Right lobe of liver (tissue), 6 donors: ENCODE measurements around the gene DYNC2H1. TPM values are rescaled to one million over a fixed set of nuclear protein-coding genes. Genes with fewer than 3 reads are reported as not detected.

Source experiments
- ATAC-seq, 4 donors: fragments of 200-7000 bp; cut with Tn5 transposase; one replicate each; pipeline ENCODE4 v1.9.1; 2020; ENCODE audit warnings: mild to moderate bottlenecking in 4 of 4, moderate library complexity in 4 of 4
- DNase-seq, 3 donors: peaks; one replicate each; pipeline ENCODE4 v3.0.0-alpha.2; 2020
- H3K27ac ChIP-seq, 3 donors: fragments of 200-600 bp; one replicate each; pipeline ENCODE4 v1.8.0; 2022
- H3K27me3 ChIP-seq, 2 donors: fragments of 200-600 bp; one replicate each; pipeline ENCODE4 v1.8.0; 2022
- H3K36me3 ChIP-seq, 4 donors: fragments of 200-600 bp; sonication (generic) in 1 of 4; one replicate each; pipeline versions ENCODE4 v1.5.1 to v1.8.0; 2017 to 2022; ENCODE audit warnings: control low read depth in 1 of 4
- H3K4me1 ChIP-seq, 4 donors: fragments of 200-600 bp; sonication (generic) in 1 of 4; one replicate each; pipeline versions ENCODE4 v1.5.1 to v1.8.0; 2017 to 2022; ENCODE audit warnings: control low read depth in 1 of 4
- H3K4me3 ChIP-seq, 3 donors: fragments of 200-600 bp; one replicate each; pipeline ENCODE4 v1.8.0; 2022
- H3K9me3 ChIP-seq, 4 donors: fragments of 200-600 bp; sonication (generic) in 1 of 4; one replicate each; pipeline versions ENCODE4 v1.5.1 to v1.8.0; 2017 to 2022; ENCODE audit warnings: control low read depth in 1 of 4
- CTCF ChIP-seq, 4 donors: fragments of 200-600 bp in 3 of 4; fragments of 450-650 bp in 1 of 4; IDR thresholded peaks; one replicate each; pipeline versions ENCODE4 v1.5.1 to v1.8.0; 2016 to 2022; ENCODE audit warnings: antibody characterized with exemption in 4 of 4, mild to moderate bottlenecking in 2 of 4
- POLR2A ChIP-seq: fragments of 450-650 bp; IDR thresholded peaks from one replicate; pipeline ENCODE4 v1.6.1; 2017; ENCODE audit warnings: antibody characterized with exemption, mild to moderate bottlenecking
- WGBS: methylation state at CpG from one replicate; pipeline ENCODE4 v1.1.6; 2018; ENCODE audit warnings: low coverage, low lambda C conversion rate; ENCODE audit not compliant: insufficient coverage; ENCODE audit errors: missing lambda C conversion rate; 5-methylcytosine and 5-hydroxymethylcytosine counted together
- intact Hi-C, 2 donors: fragments of 100-400 bp; cut with DNase I; formaldehyde crosslinking; loops; one replicate each; pipeline versions ENCODE4 v1.11.2 to v1.14.1; 2022
- total RNA-seq, 6 experiments: library from RNA; depleted of rRNA in 2 of 6; stranded (reverse); fragments of >200 nt in 2 of 6; fragmentation: NEBNext Ultra II Directional in 3 of 6; extraction: Animal tissue kit (Norgen Biotek cat#: 25700) in 3 of 6; gene quantifications; one replicate each; pipeline versions ENCODE4 v1.1.0 to v1.2.4, GENCODE V29; 2016 to 2023
- donor health status: DM: no; HTN: yes; CAD: no.
- donor health status: DM: no; HTN: no; CAD: no.
- donor health status: DM: no; HTN: no; CAD: no.
- donor health status: DM: no; HTN: yes; CAD: no.
- donor health status: DM: no; HTN: yes; CAD: no.

Gene DYNC2H1
- total RNA-seq, 6 experiments from 2014 or later: 1.0 to 3.4 (median 1.5) TPM

GRCh38 chr11:103079833-103080232 is 29.4 kb upstream of the DYNC2H1 start:
- DNase-seq: no peak
- Histone ChIP-seq H3K9me3 (no peaks in the 10 kb centered on the region), H3K27ac (no peak overlapping the region), H3K27me3 (no peaks in the 10 kb centered on the region), H3K36me3 (peaks cover 0 to 23% (median 6%) of the 10 kb centered on the region in 4 donors), H3K4me3 (no peak overlapping the region), H3K4me1 (no peaks in the 10 kb centered on the region)
- intact Hi-C loops: no loop called here
- ATAC-seq: no peak
- TF ChIP-seq CTCF (IDR thresholded peaks at IDR 0.05): no peak
- TF ChIP-seq POLR2A: no peak
- WGBS: 73% methylated on average over 1 of the region's 1 CpG

DNA sequence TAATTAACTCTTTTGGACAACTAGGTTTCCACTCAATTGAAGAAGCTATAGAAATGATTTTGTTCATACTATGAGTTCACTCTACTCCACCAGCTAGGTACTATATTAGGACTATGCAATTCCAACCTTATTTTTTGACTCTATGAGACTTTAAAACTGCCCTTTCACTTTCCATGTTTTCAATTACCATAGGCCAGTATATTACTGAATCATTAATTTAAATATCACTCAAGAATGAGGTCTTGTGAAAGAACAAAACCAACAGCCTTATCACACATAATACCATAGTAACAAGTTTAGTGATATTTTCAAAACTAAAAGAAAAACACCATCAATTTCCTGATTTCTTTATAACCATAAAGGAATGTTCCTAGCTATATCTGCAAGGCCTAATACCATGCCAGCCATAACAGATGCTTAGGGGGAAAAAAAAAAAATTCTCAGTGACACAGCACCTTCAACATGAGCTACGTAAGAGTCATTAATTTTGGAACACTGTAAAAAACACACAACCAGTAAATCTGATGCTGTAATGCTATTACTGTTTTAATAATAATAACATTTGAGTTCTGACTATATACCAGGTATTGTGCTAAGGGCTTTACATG is 23.4 kb upstream of the DYNC2H1 start:
- TF ChIP-seq CTCF (IDR thresholded peaks at IDR 0.05): no peak
- no peak for TF ChIP-seq POLR2A
- intact Hi-C loops: no loop called here
- Histone ChIP-seq H3K27me3 (no peaks in the 10 kb centered on the region), H3K4me3 (no peak overlapping the region), H3K9me3 (no peaks in the 10 kb centered on the region), H3K36me3 (peaks cover 0 to 5% (median 0%) of the 10 kb centered on the region in 4 donors), H3K4me1 (peaks cover 0 to 13% (median 3%) of the 10 kb centered on the region in 4 donors), H3K27ac (no peak overlapping the region)
- WGBS: 79% methylated on average over 1 of the region's 1 CpG
- no peak for ATAC-seq
- DNase-seq: no peak

DNA sequence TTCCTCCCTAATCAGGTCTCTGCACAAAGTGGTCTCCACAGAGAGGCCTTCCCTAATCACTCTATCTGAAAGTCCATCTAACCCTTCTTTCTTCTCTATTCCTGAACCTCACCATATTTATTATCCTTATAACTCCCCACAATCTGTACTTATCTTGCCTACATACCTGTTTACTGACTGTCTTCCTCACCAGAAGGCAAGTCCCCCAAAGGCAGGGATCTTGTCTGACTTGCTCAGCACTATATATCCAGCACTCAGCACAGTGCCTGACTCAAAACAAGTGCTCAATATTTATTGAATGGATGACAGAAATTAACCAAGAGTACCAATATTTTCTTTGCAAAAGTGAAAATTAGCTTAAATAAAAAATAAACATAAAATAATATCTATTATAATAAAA is 22.8 kb upstream of the DYNC2H1 start:
- TF ChIP-seq CTCF (IDR thresholded peaks at IDR 0.05) (no peak), POLR2A (no peak)
- Histone ChIP-seq H3K27ac (no peak overlapping the region), H3K4me3 (no peak overlapping the region), H3K27me3 (no peaks in the 10 kb centered on the region), H3K4me1 (peaks cover 0 to 15% (median 3%) of the 10 kb centered on the region in 4 donors), H3K36me3 (peaks cover 0 to 5% (median 0%) of the 10 kb centered on the region in 4 donors), H3K9me3 (no peaks in the 10 kb centered on the region)
- intact Hi-C loops: no loop called here
- no peak for DNase-seq
- no peak for ATAC-seq

GRCh38 chr11:103091064-103091800 is 18.0 kb upstream of the DYNC2H1 start:
- peak; percentile 58 to 64 (median 60) for ATAC-seq
- DNase-seq: peak; percentile 49 to 68 (median 58)

More at GRCh38 chr11:103091064-103091800, 18.0 kb upstream of the DYNC2H1 start:
- TF ChIP-seq CTCF (IDR thresholded peaks at IDR 0.05): no peak
- TF ChIP-seq POLR2A: no peak
- WGBS: 0% methylated on average over 3 of the region's 26 CpGs
- peak overlapping the region; percentile 83 to 95 (median 93) for H3K4me3 ChIP-seq
- H3K9me3 ChIP-seq: no peaks in the 10 kb centered on the region
- peak overlapping the region; percentile 64 to 66 (median 64) for H3K27ac ChIP-seq
- H3K36me3 ChIP-seq: no peaks in the 10 kb centered on the region
- H3K27me3 ChIP-seq: no peaks in the 10 kb centered on the region
- intact Hi-C loops: no loop called here
- peaks cover 0 to 15% (median 3%) of the 10 kb centered on the region in 4 donors for H3K4me1 ChIP-seq
